DOHH2 (cell line): Measurements from ENCODE around the gene SFXN5.

Experiments used
- H3F3A ChIP-seq: fragments of 200-600 bp; sonication (generic), shearing (Covaris generic); 2 replicates; pipeline ENCODE4 v1.6.0; 2016; ENCODE audit warnings: antibody characterized with exemption, mild to moderate bottlenecking; ENCODE audit not compliant: control insufficient read depth, insufficient read depth
- H3K27ac ChIP-seq: fragments of 200-600 bp; sonication (generic); 2 replicates; pipeline ENCODE4 v1.5.1; 2014; ENCODE audit warnings: low read depth, mild to moderate bottlenecking, low read length, moderate library complexity
- H3K27me3 ChIP-seq: fragments of 200-600 bp; sonication (generic); 2 replicates; pipeline ENCODE4 v1.6.1; 2014; ENCODE audit warnings: mild to moderate bottlenecking, low read length, mixed read lengths; ENCODE audit not compliant: control insufficient read depth
- H3K36me3 ChIP-seq: fragments of 200-600 bp; sonication (generic); 2 replicates; pipeline ENCODE4 v1.6.1; 2014; ENCODE audit warnings: mild to moderate bottlenecking, low read length, moderate library complexity, mixed read lengths; ENCODE audit not compliant: control insufficient read depth
- H3K4me1 ChIP-seq: fragments of 200-600 bp; sonication (generic); 2 replicates; pipeline ENCODE4 v1.6.1; 2014; ENCODE audit warnings: mild to moderate bottlenecking, low read length, mixed read lengths; ENCODE audit not compliant: control insufficient read depth
- H3K4me2 ChIP-seq: fragments of 200-600 bp; sonication (generic); 2 replicates; pipeline ENCODE4 v1.6.0; 2014; ENCODE audit warnings: mild to moderate bottlenecking, low read length, moderate library complexity
- H3K4me3 ChIP-seq: fragments of 200-600 bp; sonication (generic); 2 replicates; pipeline ENCODE4 v1.5.1; 2014; ENCODE audit warnings: mild to moderate bottlenecking, low read length, mixed read lengths
- H3K79me2 ChIP-seq: fragments of 200-600 bp; sonication (generic); 2 replicates; pipeline ENCODE4 v1.6.1; 2014; ENCODE audit warnings: mild to moderate bottlenecking, low read length, mixed read lengths; ENCODE audit not compliant: control insufficient read depth
- H3K9me2 ChIP-seq: fragments of 200-600 bp; sonication (generic); replicated peaks from 2 replicates; pipeline ENCODE4 v1.6.1; 2014; ENCODE audit warnings: mild to moderate bottlenecking, low read length, mixed read lengths; ENCODE audit not compliant: control insufficient read depth
- H3K9me3 ChIP-seq: fragments of 200-600 bp; sonication (generic); 2 replicates; pipeline ENCODE4 v1.6.1; 2014; ENCODE audit warnings: antibody characterized with exemption, low read length, mixed read lengths; ENCODE audit not compliant: control insufficient read depth, insufficient read depth
- H4K20me1 ChIP-seq: fragments of 200-600 bp; sonication (generic); 2 replicates; pipeline ENCODE4 v1.6.0; 2014; ENCODE audit warnings: low read depth, mild to moderate bottlenecking, antibody characterized with exemption, low read length, moderate library complexity; ENCODE audit not compliant: control insufficient read depth, insufficient read depth
- EZH2phosphoT487 ChIP-seq: fragments of 200-600 bp; sonication (generic); IDR thresholded peaks from 2 replicates; pipeline ENCODE4 v1.6.1; 2017; ENCODE audit warnings: borderline replicate concordance, mild to moderate bottlenecking, antibody characterized with exemption, low read length, moderate library complexity, mixed read lengths
- TF ChIP-seq, protein P1 (sequence below): fragments of 200-600 bp; sonication (generic); IDR thresholded peaks from one replicate; pipeline ENCODE4 v1.5.1; 2014; ENCODE audit warnings: antibody characterized with exemption, mild to moderate bottlenecking, low read depth, low read length; ENCODE audit not compliant: poor library complexity, severe bottlenecking

Gene SFXN5

DNA sequence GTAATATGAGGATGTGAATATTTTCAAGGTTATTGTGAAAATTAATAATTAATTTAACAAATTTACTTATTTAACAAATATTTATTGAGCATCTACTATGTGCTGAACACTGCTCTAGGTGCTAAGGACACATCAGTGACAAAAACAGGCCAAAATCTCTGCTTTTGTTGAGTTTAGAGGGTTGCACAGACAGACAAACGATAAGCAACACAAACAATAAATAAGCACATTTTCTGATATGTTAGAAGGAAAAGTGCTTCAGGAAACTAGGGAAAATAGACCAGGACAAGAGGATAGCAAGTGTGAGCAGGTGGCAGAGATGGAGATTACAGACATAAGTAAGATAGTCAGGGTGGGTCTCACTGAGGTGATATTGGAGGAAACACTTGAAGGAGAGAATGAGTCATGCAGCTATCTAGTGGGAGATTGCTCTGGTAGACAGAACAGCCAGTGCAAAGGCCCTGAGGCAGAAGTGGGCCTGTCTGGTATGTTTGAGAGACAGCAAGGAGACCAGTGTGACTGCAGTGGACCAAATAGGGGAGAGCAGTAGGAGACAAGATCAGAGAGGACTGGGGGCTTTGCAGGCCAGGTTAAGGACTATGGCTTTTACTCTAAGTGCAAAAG lies 38.3 kb downstream of the SFXN5 start:
- Histone ChIP-seq H3K9me2 (no peaks in the 10 kb centered on the region), H4K20me1 (no peaks in the 10 kb centered on the region), H3K27me3 (no peaks in the 10 kb centered on the region), H3K4me1 (no peaks in the 10 kb centered on the region), H3K36me3 (no peaks in the 10 kb centered on the region), H3F3A (no peaks in the 10 kb centered on the region), H3K9me3 (no peaks in the 10 kb centered on the region), H3K4me2 (no peak overlapping the region), H3K27ac (no peak overlapping the region), H3K79me2 (no peaks in the 10 kb centered on the region), H3K4me3 (no peak overlapping the region)
- TF ChIP-seq EZH2phosphoT487, result no peak
- TF ChIP-seq, protein P1, sequence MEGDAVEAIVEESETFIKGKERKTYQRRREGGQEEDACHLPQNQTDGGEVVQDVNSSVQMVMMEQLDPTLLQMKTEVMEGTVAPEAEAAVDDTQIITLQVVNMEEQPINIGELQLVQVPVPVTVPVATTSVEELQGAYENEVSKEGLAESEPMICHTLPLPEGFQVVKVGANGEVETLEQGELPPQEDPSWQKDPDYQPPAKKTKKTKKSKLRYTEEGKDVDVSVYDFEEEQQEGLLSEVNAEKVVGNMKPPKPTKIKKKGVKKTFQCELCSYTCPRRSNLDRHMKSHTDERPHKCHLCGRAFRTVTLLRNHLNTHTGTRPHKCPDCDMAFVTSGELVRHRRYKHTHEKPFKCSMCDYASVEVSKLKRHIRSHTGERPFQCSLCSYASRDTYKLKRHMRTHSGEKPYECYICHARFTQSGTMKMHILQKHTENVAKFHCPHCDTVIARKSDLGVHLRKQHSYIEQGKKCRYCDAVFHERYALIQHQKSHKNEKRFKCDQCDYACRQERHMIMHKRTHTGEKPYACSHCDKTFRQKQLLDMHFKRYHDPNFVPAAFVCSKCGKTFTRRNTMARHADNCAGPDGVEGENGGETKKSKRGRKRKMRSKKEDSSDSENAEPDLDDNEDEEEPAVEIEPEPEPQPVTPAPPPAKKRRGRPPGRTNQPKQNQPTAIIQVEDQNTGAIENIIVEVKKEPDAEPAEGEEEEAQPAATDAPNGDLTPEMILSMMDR, result no peak

DNA sequence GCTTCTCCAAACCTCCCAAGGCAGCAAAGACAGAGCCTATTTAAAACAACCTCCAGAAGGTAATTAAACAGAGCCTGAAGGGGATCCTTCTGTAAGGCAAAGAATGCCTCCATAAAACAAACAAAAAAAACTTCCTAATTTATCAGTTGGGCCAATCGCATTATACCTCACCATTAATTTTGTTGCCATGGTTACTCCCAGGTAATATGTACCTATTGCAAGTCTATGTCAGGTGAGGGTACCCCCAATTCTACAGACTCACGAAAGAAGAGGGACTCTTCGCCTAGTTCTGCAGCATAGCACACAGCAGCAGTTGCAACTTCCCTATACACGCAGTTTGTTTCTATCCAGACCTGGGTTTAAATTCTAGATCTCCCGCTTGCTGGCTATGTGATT lies 38.8 kb downstream of the SFXN5 start:
- Histone ChIP-seq H3K79me2 (no peaks in the 10 kb centered on the region), H3K27me3 (no peaks in the 10 kb centered on the region), H4K20me1 (no peaks in the 10 kb centered on the region), H3K9me2 (no peaks in the 10 kb centered on the region), H3K27ac (no peak overlapping the region), H3K4me1 (no peaks in the 10 kb centered on the region), H3K4me3 (no peak overlapping the region), H3K36me3 (no peaks in the 10 kb centered on the region), H3F3A (no peaks in the 10 kb centered on the region), H3K4me2 (no peak overlapping the region), H3K9me3 (no peaks in the 10 kb centered on the region)
- TF ChIP-seq EZH2phosphoT487, result no peak

DNA sequence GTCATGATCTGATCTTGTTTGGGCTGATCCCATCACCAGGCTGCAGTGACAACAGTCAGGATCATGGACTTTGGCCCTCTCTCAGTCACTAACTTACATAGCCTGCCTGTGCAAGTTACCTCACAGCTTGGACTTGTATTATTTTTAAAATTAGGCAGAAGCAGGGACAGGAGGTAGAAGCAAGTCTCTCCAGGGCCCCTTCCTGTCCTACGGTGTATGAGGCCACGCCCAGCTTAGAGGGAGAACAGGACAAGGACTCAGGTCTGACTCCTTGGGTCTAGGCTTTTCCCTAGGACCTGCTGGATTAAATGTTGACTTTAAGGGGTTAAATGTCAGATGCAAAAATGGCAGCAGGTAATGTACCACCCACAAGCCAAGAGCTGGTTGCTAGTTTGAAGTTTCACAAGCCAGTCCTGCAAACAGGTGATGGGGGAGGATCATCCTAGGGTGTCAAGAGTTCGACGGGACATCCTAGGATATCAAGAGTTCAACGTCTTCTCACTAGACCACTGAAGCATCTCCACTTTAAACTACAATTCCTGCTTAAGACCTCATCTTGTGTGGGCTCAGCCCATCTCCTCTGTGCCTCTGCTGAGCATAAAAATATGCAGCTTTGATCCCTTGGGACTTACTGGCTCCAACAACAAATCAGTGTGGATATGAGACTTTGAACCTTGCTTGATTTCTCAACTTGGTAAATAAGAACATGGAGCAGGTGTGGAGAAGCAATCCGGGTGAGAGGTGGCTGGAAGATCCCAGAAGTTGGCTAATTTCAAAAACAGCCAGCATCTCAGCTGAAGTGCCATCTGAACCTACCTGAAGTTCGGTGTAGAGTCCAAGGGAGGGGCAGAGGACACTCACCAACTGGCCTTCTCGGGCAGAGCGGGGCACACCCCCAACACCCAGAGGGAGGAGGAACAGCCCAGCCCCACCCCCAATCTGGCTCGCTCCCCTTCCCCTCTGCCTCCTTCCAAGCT lies 39.5 kb downstream of the SFXN5 start:
- no peak for TF ChIP-seq EZH2phosphoT487
- TF ChIP-seq, protein P1, result no peak
- H3K79me2 ChIP-seq, result no peaks in the 10 kb centered on the region

More for the DNA sequence above, 39.5 kb downstream of the SFXN5 start:
- Histone ChIP-seq H3K27me3 (no peaks in the 10 kb centered on the region), H3K4me3 (no peak overlapping the region), H3K4me1 (no peaks in the 10 kb centered on the region), H3K27ac (no peak overlapping the region), H3F3A (no peaks in the 10 kb centered on the region), H3K9me2 (no peaks in the 10 kb centered on the region), H3K9me3 (no peaks in the 10 kb centered on the region), H3K4me2 (no peak overlapping the region), H3K36me3 (no peaks in the 10 kb centered on the region), H4K20me1 (no peaks in the 10 kb centered on the region)
